SK-N-SH (cell line): Measurements from ENCODE around the gene ATP11B. TPM values are rescaled to one million over a fixed set of nuclear protein-coding genes. Genes with fewer than 3 reads are reported as not detected.
A peak's percentile ranks its signal among the peaks of the same experiment; 100 is the strongest.

Experiments
- CTCF ChIA-PET: fragments of 300-600, 350-600 bp; formaldehyde crosslinking; extraction: SDS; loops from one replicate; lab custom pipeline; 2021; lab: Yijun Ruan, JAX
- POLR2A ChIA-PET: fragments of 350-600 bp; sonication (Branson Sonifier 250); formaldehyde crosslinking; extraction: SDS; loops from one replicate; lab custom pipeline; 2020; ENCODE audit warnings: antibody characterized with exemption, inconsistent platforms; lab: Yijun Ruan, JAX
- DNase-seq: peaks from one replicate; pipeline ENCODE4 v3.0.0; 2012
- H2AFZ ChIP-seq: fragments of 200-600 bp; sonication (generic); 2 replicates; pipeline ENCODE4 v1.8.1; 2016; ENCODE audit warnings: antibody characterized with exemption, mild to moderate bottlenecking, low read depth
- H3F3A ChIP-seq: fragments of 200-600 bp; sonication (generic); replicated peaks from 2 replicates; pipeline ENCODE3; 2016; ENCODE audit warnings: antibody characterized with exemption, mild to moderate bottlenecking; ENCODE audit not compliant: insufficient read depth
- H3K27ac ChIP-seq, 2 experiments: fragments of 200-500 bp in 1 of 2; fragments of 200-600 bp in 1 of 2; sonication (Bioruptor generic) in 1 of 2; sonication (generic), shearing (Covaris generic) in 1 of 2; 2 replicates each; pipeline versions ENCODE4 v1.5.1 to v1.6.1; 2014 to 2016; ENCODE audit warnings: low read depth in 2 of 2, inconsistent platforms in 1 of 2, low read length in 1 of 2, mild to moderate bottlenecking in 1 of 2, mixed read lengths in 1 of 2
- H3K27me3 ChIP-seq: fragments of 200-600 bp; sonication (generic), shearing (Covaris generic); 2 replicates; pipeline ENCODE4 v1.6.1; 2016; ENCODE audit warnings: mixed run types; ENCODE audit not compliant: insufficient read depth
- H3K36me3 ChIP-seq, 2 experiments: fragments of 200-500 bp in 1 of 2; fragments of 200-600 bp in 1 of 2; sonication (Bioruptor generic) in 1 of 2; sonication (generic) in 1 of 2; replicated peaks in 1 of 2; 2 replicates each; pipeline versions ENCODE3 to v1.5.1; 2014 to 2016; ENCODE audit warnings: low read length in 1 of 2, mild to moderate bottlenecking in 1 of 2; ENCODE audit not compliant: insufficient read depth in 2 of 2, control insufficient read depth in 1 of 2
- H3K4me1 ChIP-seq, 2 experiments: fragments of 200-500 bp in 1 of 2; fragments of 200-600 bp in 1 of 2; sonication (Bioruptor generic) in 1 of 2; sonication (generic), shearing (Covaris generic) in 1 of 2; 2 replicates each; pipeline versions ENCODE4 v1.5.1 to v1.6.1; 2014 to 2016; ENCODE audit warnings: low read depth in 1 of 2, low read length in 1 of 2, mixed run types in 1 of 2; ENCODE audit not compliant: insufficient read depth in 2 of 2, control insufficient read depth in 1 of 2
- H3K4me2 ChIP-seq: fragments of 200-600 bp; sonication (generic), shearing (Covaris generic); 2 replicates; pipeline ENCODE4 v1.6.1; 2017; ENCODE audit warnings: mixed run types
- H3K4me3 ChIP-seq, 2 experiments: fragments of 200-500 bp in 1 of 2; fragments of 200-600 bp in 1 of 2; sonication (Bioruptor generic) in 1 of 2; sonication (generic), shearing (Covaris generic) in 1 of 2; 2 replicates each; pipeline versions ENCODE4 v1.5.1 to v1.8.1; 2014 to 2016; ENCODE audit warnings: low read depth in 2 of 2, inconsistent platforms in 1 of 2, low read length in 1 of 2, mild to moderate bottlenecking in 1 of 2, mixed read lengths in 1 of 2, moderate library complexity in 1 of 2
- H3K79me2 ChIP-seq: fragments of 200-600 bp; sonication (generic); 2 replicates; pipeline ENCODE4 v1.8.1; 2017; ENCODE audit warnings: mild to moderate bottlenecking; ENCODE audit not compliant: insufficient read depth
- H3K9ac ChIP-seq: fragments of 200-600 bp; sonication (generic); 2 replicates; pipeline ENCODE4 v1.6.1; 2017; ENCODE audit warnings: mixed run types
- H3K9me2 ChIP-seq: fragments of 200-600 bp; sonication (generic); 2 replicates; pipeline ENCODE4 v1.6.1; 2017; ENCODE audit warnings: mixed run types
- H3K9me3 ChIP-seq: fragments of 200-600 bp; sonication (generic); 2 replicates; pipeline ENCODE4 v1.6.1; 2017; ENCODE audit warnings: mixed run types, mild to moderate bottlenecking, moderate library complexity
- H4K20me1 ChIP-seq: fragments of 200-600 bp; sonication (generic); 2 replicates; pipeline ENCODE4 v1.6.1; 2017; ENCODE audit warnings: mild to moderate bottlenecking, mixed run types; ENCODE audit not compliant: insufficient read depth
- EZH2phosphoT487 ChIP-seq: fragments of 200-600 bp; sonication (generic); IDR thresholded peaks from 2 replicates; pipeline ENCODE4 v1.6.1; 2017; ENCODE audit warnings: low read depth, mixed run types, mild to moderate bottlenecking, antibody characterized with exemption, moderate library complexity, borderline replicate concordance
- FOSL2 ChIP-seq: IDR thresholded peaks from 2 replicates; pipeline ENCODE4 v1.4.0; 2012; ENCODE audit warnings: low read depth, mild to moderate bottlenecking, moderate library complexity, borderline replicate concordance
- FOXJ3 ChIP-seq: sonication (generic); formaldehyde crosslinking; IDR thresholded peaks from 2 replicates; pipeline ENCODE4 v1.5.1; 2020; ENCODE audit warnings: mild to moderate bottlenecking, missing genetic modification reagents
- FOXM1 ChIP-seq: IDR thresholded peaks from 2 replicates; pipeline ENCODE4 v1.4.0; 2012; ENCODE audit warnings: low read depth, mild to moderate bottlenecking
- GATA2 ChIP-seq: sonication (generic); formaldehyde crosslinking; IDR thresholded peaks from 2 replicates; pipeline ENCODE4 v1.5.0; 2020; ENCODE audit warnings: mild to moderate bottlenecking, missing genetic modification reagents
- IRF3 ChIP-seq: fragments of 150-350 bp; IDR thresholded peaks from 2 replicates; pipeline ENCODE4 v1.6.1; 2016; ENCODE audit warnings: mild to moderate bottlenecking, low read depth, low read length
- MAX ChIP-seq: IDR thresholded peaks from 2 replicates; pipeline ENCODE4 v1.4.0; 2012; ENCODE audit warnings: low read depth
- MEF2A ChIP-seq: IDR thresholded peaks from 2 replicates; pipeline ENCODE4 v1.4.0; 2012; ENCODE audit warnings: low read depth, borderline replicate concordance
- PBX3 ChIP-seq: IDR thresholded peaks from 2 replicates; pipeline ENCODE4; 2012
- RAD21 ChIP-seq: IDR thresholded peaks from 2 replicates; pipeline ENCODE4 v1.6.1; 2012; ENCODE audit warnings: mild to moderate bottlenecking, low read length
- RCOR1 ChIP-seq: fragments of 150-350 bp; IDR thresholded peaks from 2 replicates; pipeline ENCODE4 v1.6.1; 2017; ENCODE audit warnings: antibody characterized with exemption, low read length
- REST ChIP-seq: IDR thresholded peaks from 2 replicates; pipeline ENCODE4 v1.6.1; 2012; ENCODE audit warnings: mild to moderate bottlenecking, low read depth, low read length, moderate library complexity
- RFX5 ChIP-seq: IDR thresholded peaks from 2 replicates; pipeline ENCODE4 v1.6.1; 2012; ENCODE audit warnings: mild to moderate bottlenecking, improper control_type of control experiment, low read length
- RXRA ChIP-seq: IDR thresholded peaks from 2 replicates; pipeline ENCODE4 v1.4.0; 2012; ENCODE audit warnings: low read depth, mild to moderate bottlenecking, borderline replicate concordance
- TAF1 ChIP-seq: IDR thresholded peaks from 2 replicates; pipeline ENCODE4 v1.6.1; 2012; ENCODE audit warnings: low read depth, mild to moderate bottlenecking, low read length, moderate library complexity, borderline replicate concordance
- TEAD4 ChIP-seq: IDR thresholded peaks from 2 replicates; pipeline ENCODE4 v1.4.0; 2012; ENCODE audit warnings: mild to moderate bottlenecking, borderline replicate concordance; ENCODE audit not compliant: insufficient read depth
- USF2 ChIP-seq: fragments of 150-350 bp; IDR thresholded peaks from 2 replicates; pipeline ENCODE4 v1.6.1; 2017; ENCODE audit warnings: antibody characterized with exemption, low read length, low read depth, borderline replicate concordance
- YY1 ChIP-seq: IDR thresholded peaks from 2 replicates; pipeline ENCODE4 v1.4.0; 2012; ENCODE audit warnings: low read depth, mild to moderate bottlenecking
- ZBTB33 ChIP-seq: IDR thresholded peaks from 2 replicates; pipeline ENCODE4 v1.4.0; 2012; ENCODE audit warnings: low read depth, borderline replicate concordance
- WGBS: methylation state at CpG from one replicate; pipeline ENCODE4 v1.1.6; 2017; ENCODE audit warnings: low lambda C conversion rate; 5-methylcytosine and 5-hydroxymethylcytosine counted together
- polyA plus RNA-seq, 3 experiments: library from polyadenylated mRNA; depleted of rRNA; stranded (reverse); fragments of >200 nt; gene quantifications; 2 replicates each; pipeline ENCODE4 v1.2.3, GENCODE V29; 2012

Gene ATP11B
- polyA plus RNA-seq, 1 of the 3 experiments (the other 2 are of a cell fraction) = 8.7 TPM

GRCh38 chr3:182766099-182766498 is 27.2 kb upstream of the ATP11B start:
- no peaks in the 10 kb centered on the region for H3K27me3 ChIP-seq
- H3K4me3 ChIP-seq = no peak overlapping the region
- H3K9ac ChIP-seq = no peak overlapping the region
- 0 out of 2 replicates have a peak overlapping the region, but pooled peaks have one; percentile 18 for H2AFZ ChIP-seq
- TF ChIP-seq REST = no peak
- no peak for TF ChIP-seq YY1
- TF ChIP-seq MEF2A = no peak
- no peak for TF ChIP-seq GATA2 (CRISPR knock-in tag)
- TF ChIP-seq PBX3 = no peak
- no peak for TF ChIP-seq TEAD4
- TF ChIP-seq RCOR1 = no peak
- no peak for TF ChIP-seq TAF1
- no peak for TF ChIP-seq FOSL2
- TF ChIP-seq FOXM1 = no peak
- no peak for TF ChIP-seq FOXJ3 (CRISPR knock-in tag)
- TF ChIP-seq EZH2phosphoT487 = no peak
- TF ChIP-seq RXRA = no peak
- no peak for TF ChIP-seq ZBTB33
- no peak for TF ChIP-seq RAD21
- no peak for TF ChIP-seq RFX5
- TF ChIP-seq MAX = no peak
- TF ChIP-seq USF2 = no peak
- TF ChIP-seq IRF3 = no peak
- TF ChIP-seq, all 33 proteins: peak for 0
- no peaks in the 10 kb centered on the region for H3F3A ChIP-seq
- H3K9me3 ChIP-seq = no peaks in the 10 kb centered on the region
- WGBS = 52% methylated on average over 2 of the region's 2 CpGs
- DNase-seq = no peak
- ChIA-PET CTCF (interaction anchor here (0.9 to 1.1 kb wide), 3 partner anchors 42 to 126 kb away, joined by 3 read pairs; no protein-coding TSS in a partner anchor), POLR2A (interaction anchor here (0.6 kb wide), 1 partner anchor 313 kb away, joined by 3 read pairs; no protein-coding TSS in a partner anchor)
- H3K4me1 ChIP-seq = no peaks in the 10 kb centered on the region
- no peaks in the 10 kb centered on the region for H4K20me1 ChIP-seq
- H3K36me3 ChIP-seq = no peaks in the 10 kb centered on the region
- H3K79me2 ChIP-seq = no peaks in the 10 kb centered on the region
- H3K4me2 ChIP-seq = no peak overlapping the region
- no peaks in the 10 kb centered on the region for H3K9me2 ChIP-seq
- H3K27ac ChIP-seq = no peak overlapping the region
